HUES64 (cell line): ENCODE data around the gene TMEM250.

Source experiments
- H3K27ac ChIP-seq: 2 replicates; pipeline ENCODE4 v1.7.0; 2013; ENCODE audit warnings: low read depth, low read length, inconsistent platforms
- H3K27me3 ChIP-seq: 2 replicates; pipeline ENCODE4 v1.6.1; 2013; ENCODE audit warnings: mild to moderate bottlenecking, low read length; ENCODE audit not compliant: insufficient read depth
- H3K36me3 ChIP-seq: 2 replicates; pipeline ENCODE4 v1.6.1; 2013; ENCODE audit warnings: mild to moderate bottlenecking, low read length; ENCODE audit not compliant: insufficient read depth
- H3K4me1 ChIP-seq: 2 replicates; pipeline ENCODE4 v1.6.1; 2013; ENCODE audit warnings: mild to moderate bottlenecking, low read length, moderate library complexity; ENCODE audit not compliant: insufficient read depth
- H3K4me3 ChIP-seq: 2 replicates; pipeline ENCODE4 v1.5.1; 2013; ENCODE audit warnings: mild to moderate bottlenecking, low read length, moderate library complexity
- H3K9ac ChIP-seq: 2 replicates; pipeline ENCODE4 v1.6.1; 2013; ENCODE audit warnings: mild to moderate bottlenecking, low read depth, low read length
- H3K9me3 ChIP-seq: 2 replicates; pipeline ENCODE4 v1.6.1; 2013; ENCODE audit warnings: low read depth, low read length; ENCODE audit not compliant: insufficient read depth
- WGBS: fragments of 150-250, 120-280 bp; methylation state at CpG from one replicate; pipeline ENCODE4 v1.1.7; 2013; ENCODE audit warnings: missing lambda C conversion rate; 5-methylcytosine and 5-hydroxymethylcytosine counted together

Gene TMEM250

GRCh38 chr9:136116360-136117098 is 2.1 kb downstream of the TMEM250 start:
- peaks cover 15% of the 10 kb centered on the region; the same call in 1 of the 2 replicates for H3K36me3 ChIP-seq
- no peak overlapping the region for H3K27ac ChIP-seq

GRCh38 chr9:136115641-136116359 is 2.9 kb downstream of the TMEM250 start:
- WGBS, result 95% methylated on average over 22 of the region's 22 CpGs
- Histone ChIP-seq H3K4me3 (no peak overlapping the region), H3K9ac (no peak overlapping the region), H3K27ac (no peak overlapping the region), H3K27me3 (no peaks in the 10 kb centered on the region), H3K9me3 (no peaks in the 10 kb centered on the region), H3K4me1 (peaks cover under 1% of the 10 kb centered on the region; the same call in 1 of the 2 replicates), H3K36me3 (peaks cover 15% of the 10 kb centered on the region; the same call in 1 of the 2 replicates)

More at GRCh38 chr9:136116360-136117098, 2.1 kb downstream of the TMEM250 start:
- 96% methylated on average over 69 of the region's 69 CpGs for WGBS
- Histone ChIP-seq H3K4me1 (no peaks in the 10 kb centered on the region), H3K9me3 (no peaks in the 10 kb centered on the region), H3K27me3 (no peaks in the 10 kb centered on the region), H3K9ac (no peak overlapping the region), H3K4me3 (no peak overlapping the region)

GRCh38 chr9:136115206-136115605 is 3.5 kb downstream of the TMEM250 start:
- WGBS, result 94% methylated on average over 13 of the region's 13 CpGs
- no peak overlapping the region for H3K27ac ChIP-seq
- no peak overlapping the region for H3K4me3 ChIP-seq
- H3K9me3 ChIP-seq, result no peaks in the 10 kb centered on the region
- no peak overlapping the region for H3K9ac ChIP-seq
- H3K36me3 ChIP-seq, result peaks cover 15% of the 10 kb centered on the region; the same call in 1 of the 2 replicates
- H3K27me3 ChIP-seq, result no peaks in the 10 kb centered on the region
- peaks cover 6% of the 10 kb centered on the region for H3K4me1 ChIP-seq

GRCh38 chr9:136114610-136115009 is 4.1 kb downstream of the TMEM250 start:
- H3K27me3 ChIP-seq, result no peaks in the 10 kb centered on the region
- H3K4me3 ChIP-seq, result no peak overlapping the region
- H3K9ac ChIP-seq, result no peak overlapping the region
- H3K4me1 ChIP-seq, result peaks cover 10% of the 10 kb centered on the region
- WGBS, result 96% methylated on average over 18 of the region's 18 CpGs
- no peak overlapping the region for H3K27ac ChIP-seq
- peaks cover 15% of the 10 kb centered on the region; the same call in 1 of the 2 replicates for H3K36me3 ChIP-seq
- H3K9me3 ChIP-seq, result no peaks in the 10 kb centered on the region

- WGBS, result 92% methylated on average over 11 of the region's 11 CpGs
- peaks cover 15% of the 10 kb centered on the region; the same call in 1 of the 2 replicates for H3K36me3 ChIP-seq
- no peak overlapping the region for H3K9ac ChIP-seq
- no peak overlapping the region for H3K4me3 ChIP-seq
- no peaks in the 10 kb centered on the region for H3K27me3 ChIP-seq
- no peaks in the 10 kb centered on the region for H3K9me3 ChIP-seq
- no peak overlapping the region for H3K27ac ChIP-seq
- peaks cover 21% of the 10 kb centered on the region for H3K4me1 ChIP-seq
These were observed 6.1 kb downstream of the TMEM250 start for GRCh38 chr9:136112541-136112940.

GRCh38 chr9:136111910-136112309 is 6.8 kb downstream of the TMEM250 start:
- no peak overlapping the region for H3K9ac ChIP-seq
- 90% methylated on average over 16 of the region's 16 CpGs for WGBS
- no peak overlapping the region for H3K27ac ChIP-seq

GRCh38 chr9:136111190-136111589 is 7.5 kb downstream of the TMEM250 start:
- Histone ChIP-seq H3K27ac (no peak overlapping the region), H3K36me3 (peaks cover 11% of the 10 kb centered on the region; the same call in 1 of the 2 replicates), H3K9ac (no peak overlapping the region), H3K9me3 (no peaks in the 10 kb centered on the region), H3K27me3 (no peaks in the 10 kb centered on the region), H3K4me1 (peaks cover 21% of the 10 kb centered on the region), H3K4me3 (no peak overlapping the region)
- WGBS, result 89% methylated on average over 22 of the region's 22 CpGs

More at GRCh38 chr9:136111910-136112309, 6.8 kb downstream of the TMEM250 start:
- H3K27me3 ChIP-seq, result no peaks in the 10 kb centered on the region
- no peak overlapping the region for H3K4me3 ChIP-seq
- H3K4me1 ChIP-seq, result peaks cover 21% of the 10 kb centered on the region
- H3K36me3 ChIP-seq, result peaks cover 15% of the 10 kb centered on the region; the same call in 1 of the 2 replicates
- no peaks in the 10 kb centered on the region for H3K9me3 ChIP-seq

- 27% methylated on average over 41 of the region's 42 CpGs for WGBS
- H3K27ac ChIP-seq, result peak overlapping the region; percentile 83
- H3K36me3 ChIP-seq, result peaks cover 6% of the 10 kb centered on the region; the same call in 1 of the 2 replicates
- no peaks in the 10 kb centered on the region for H3K27me3 ChIP-seq
- peaks cover 22% of the 10 kb centered on the region for H3K4me1 ChIP-seq
- H3K9ac ChIP-seq, result peak overlapping the region; percentile 62
- peak overlapping the region; percentile 60 for H3K4me3 ChIP-seq
- no peaks in the 10 kb centered on the region for H3K9me3 ChIP-seq
These were observed 8.3 kb downstream of the TMEM250 start for GRCh38 chr9:136110082-136111061.

- H3K27ac ChIP-seq, result peak overlapping the region; percentile 83
- no peaks in the 10 kb centered on the region for H3K9me3 ChIP-seq
- peak overlapping the region; percentile 62 for H3K9ac ChIP-seq
- WGBS, result 2% methylated on average over 48 of the region's 48 CpGs
- no peaks in the 10 kb centered on the region for H3K36me3 ChIP-seq
- peak overlapping the region; percentile 60 for H3K4me3 ChIP-seq
- no peaks in the 10 kb centered on the region for H3K27me3 ChIP-seq
- peaks cover 29% of the 10 kb centered on the region for H3K4me1 ChIP-seq
These were observed 9.2 kb downstream of the TMEM250 start for GRCh38 chr9:136109351-136110081.

GRCh38 chr9:136108648-136109266 is 9.9 kb downstream of the TMEM250 start:
- 65% methylated on average over 27 of the region's 27 CpGs for WGBS
- H3K9ac ChIP-seq, result 0 out of 2 replicates have a peak overlapping the region, but pooled peaks have one; percentile 62
- H3K4me3 ChIP-seq, result peak overlapping the region; percentile 60
- H3K27ac ChIP-seq, result peak overlapping the region; percentile 83
- no peaks in the 10 kb centered on the region for H3K36me3 ChIP-seq
- H3K27me3 ChIP-seq, result no peaks in the 10 kb centered on the region
- no peaks in the 10 kb centered on the region for H3K9me3 ChIP-seq
- peaks cover 34% of the 10 kb centered on the region for H3K4me1 ChIP-seq
